Lower leg skin (tissue), 4 donors: ENCODE results near the gene ARHGEF39. TPM values are rescaled to one million over a fixed set of nuclear protein-coding genes. Genes with fewer than 3 reads are reported as not detected.
A peak's percentile ranks its signal among the peaks of the same experiment; 100 is the strongest.

Experiments used
- DNase-seq, 2 donors: peaks; one replicate each; pipeline ENCODE4 v3.0.0-alpha.2; 2019; ENCODE audit warnings: low spot score in 2 of 2
- H3K4me3 ChIP-seq: fragments of 200-600 bp; sonication (generic); 2 replicates; pipeline ENCODE4 v1.5.1; 2017; ENCODE audit warnings: mild to moderate bottlenecking, low read depth; ENCODE audit not compliant: poor library complexity, severe bottlenecking
- POLR2A ChIP-seq, 2 donors: fragments of 450-650 bp; IDR thresholded peaks; one replicate each; pipeline ENCODE4 v1.6.1; 2016 to 2017; ENCODE audit warnings: antibody characterized with exemption in 2 of 2, mild to moderate bottlenecking in 1 of 2, moderate library complexity in 1 of 2
- WGBS, 2 donors: methylation state at CpG; one replicate each; pipeline ENCODE4 v1.1.5; 2018; 5-methylcytosine and 5-hydroxymethylcytosine counted together
- intact Hi-C: fragments of 100-400 bp; cut with DNase I; formaldehyde crosslinking; loops from one replicate; pipeline ENCODE4 v1.15.0; 2023; ENCODE audit warnings: low total_unique reads
- total RNA-seq, 4 donors: library from RNA; depleted of rRNA; stranded (reverse); fragments of >200 nt; gene quantifications; one replicate each; pipeline ENCODE4 v1.1.0, GENCODE V29; 2016
- TF ChIP-seq, protein P1 (sequence below), 3 donors: fragments of 450-650 bp; IDR thresholded peaks; one replicate each; pipeline ENCODE4 v1.5.1; 2016; ENCODE audit warnings: antibody characterized with exemption in 3 of 3, mild to moderate bottlenecking in 3 of 3, moderate library complexity in 2 of 3

The ARHGEF39 gene
- total RNA-seq, 4 donors from 2014 or later = 0.32 to 7.6 (median 0.86) TPM

DNA sequence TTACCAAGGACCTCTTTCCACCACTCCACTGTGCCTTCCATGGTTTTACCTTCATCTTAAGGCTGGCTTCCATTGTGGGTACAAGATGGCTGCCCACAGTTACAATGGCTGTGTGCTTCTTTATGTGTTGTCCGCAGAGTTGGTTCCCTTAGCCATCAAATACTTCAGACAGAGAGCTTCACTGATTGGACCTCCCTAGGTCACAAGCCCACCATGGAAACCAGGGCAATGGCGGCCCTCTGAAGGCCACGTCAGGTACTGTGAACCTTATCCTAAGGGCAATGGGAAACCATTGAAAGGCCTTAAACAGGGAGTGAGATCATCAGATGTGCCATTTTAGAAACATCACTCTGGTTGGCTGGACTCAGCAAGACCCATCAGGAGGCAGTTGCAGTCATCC, 2.9 kb upstream of the ARHGEF39 start:
- intact Hi-C loops = no loop called here
- DNase-seq = no peak
- 93 to 95% methylated on average over 3 of the region's 3 CpGs for WGBS, 2 donors
- no peak overlapping the region for H3K4me3 ChIP-seq
- TF ChIP-seq, protein P1, sequence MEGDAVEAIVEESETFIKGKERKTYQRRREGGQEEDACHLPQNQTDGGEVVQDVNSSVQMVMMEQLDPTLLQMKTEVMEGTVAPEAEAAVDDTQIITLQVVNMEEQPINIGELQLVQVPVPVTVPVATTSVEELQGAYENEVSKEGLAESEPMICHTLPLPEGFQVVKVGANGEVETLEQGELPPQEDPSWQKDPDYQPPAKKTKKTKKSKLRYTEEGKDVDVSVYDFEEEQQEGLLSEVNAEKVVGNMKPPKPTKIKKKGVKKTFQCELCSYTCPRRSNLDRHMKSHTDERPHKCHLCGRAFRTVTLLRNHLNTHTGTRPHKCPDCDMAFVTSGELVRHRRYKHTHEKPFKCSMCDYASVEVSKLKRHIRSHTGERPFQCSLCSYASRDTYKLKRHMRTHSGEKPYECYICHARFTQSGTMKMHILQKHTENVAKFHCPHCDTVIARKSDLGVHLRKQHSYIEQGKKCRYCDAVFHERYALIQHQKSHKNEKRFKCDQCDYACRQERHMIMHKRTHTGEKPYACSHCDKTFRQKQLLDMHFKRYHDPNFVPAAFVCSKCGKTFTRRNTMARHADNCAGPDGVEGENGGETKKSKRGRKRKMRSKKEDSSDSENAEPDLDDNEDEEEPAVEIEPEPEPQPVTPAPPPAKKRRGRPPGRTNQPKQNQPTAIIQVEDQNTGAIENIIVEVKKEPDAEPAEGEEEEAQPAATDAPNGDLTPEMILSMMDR (IDR thresholded peaks at IDR 0.05) = no peak
- no peak for TF ChIP-seq POLR2A (IDR thresholded peaks at IDR 0.05)

DNA sequence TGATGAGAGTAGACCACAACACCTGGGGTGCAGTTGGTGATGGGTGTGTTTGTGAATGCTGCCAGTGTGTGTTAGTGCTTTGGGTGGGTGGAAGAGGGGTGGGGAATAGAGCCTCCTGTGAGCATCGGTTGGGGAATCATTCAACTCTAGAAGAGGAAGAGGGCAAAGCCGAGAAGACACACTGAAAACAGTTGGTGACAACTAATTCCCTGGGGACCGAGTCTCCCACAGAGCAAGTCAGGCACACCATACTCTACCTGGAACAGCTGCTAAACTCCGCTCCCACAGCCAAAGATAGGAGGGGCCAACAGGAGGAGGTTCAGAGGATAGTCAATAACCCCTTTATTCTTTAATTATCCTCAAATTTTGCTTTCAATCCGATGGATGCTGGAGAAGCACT, 1.6 kb upstream of the ARHGEF39 start:
- 90 to 94% methylated on average over 5 of the region's 5 CpGs for WGBS, 2 donors
- TF ChIP-seq, protein P1 (IDR thresholded peaks at IDR 0.05) = no peak
- TF ChIP-seq POLR2A (IDR thresholded peaks at IDR 0.05) = no peak
- no peak for DNase-seq
- H3K4me3 ChIP-seq = no peak overlapping the region
- intact Hi-C loops = no loop called here

DNA sequence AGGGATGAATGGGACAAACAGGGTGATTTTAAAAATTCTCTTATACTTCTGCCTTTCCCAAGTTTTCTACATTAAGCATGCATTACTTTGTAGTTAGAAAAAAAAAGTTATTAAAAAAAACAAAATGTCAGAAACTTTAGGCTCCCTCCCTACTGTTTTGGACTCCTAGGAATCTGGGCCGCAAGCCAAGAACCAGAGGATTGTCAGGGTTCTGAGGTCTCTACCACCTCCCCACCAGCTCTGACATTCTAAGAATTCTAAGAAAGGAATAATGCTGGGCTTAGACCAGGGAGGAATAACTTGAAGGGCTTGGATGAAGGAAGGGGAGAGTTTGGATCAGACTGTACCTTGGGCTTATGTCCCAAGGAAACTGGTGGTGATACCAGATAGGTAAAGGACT, 1.1 kb upstream of the ARHGEF39 start:
- TF ChIP-seq POLR2A (IDR thresholded peaks at IDR 0.05) = no peak
- TF ChIP-seq, protein P1 (IDR thresholded peaks at IDR 0.05) = no peak
- no peak overlapping the region for H3K4me3 ChIP-seq
- DNase-seq = no peak
- 74 to 87% methylated on average over 1 of the region's 1 CpG for WGBS, 2 donors
- intact Hi-C loops = no loop called here

DNA sequence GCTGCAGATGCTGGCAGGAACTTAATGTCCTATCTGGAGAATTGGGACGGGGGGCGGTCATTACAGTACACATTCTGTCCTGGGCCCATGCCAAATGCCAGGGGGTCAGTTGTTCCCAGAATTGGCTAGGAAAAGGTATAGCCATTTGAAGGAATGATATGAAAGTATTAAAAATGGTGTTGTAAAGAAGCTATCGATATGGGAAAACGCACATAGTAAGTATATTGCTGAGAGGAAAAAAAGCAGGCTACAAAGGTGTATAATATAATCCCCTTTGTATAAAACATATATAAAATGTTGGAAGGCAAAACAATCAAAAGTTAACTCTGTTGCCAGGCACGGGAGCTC, 450 bp upstream of the ARHGEF39 start:
- TF ChIP-seq, protein P1 (IDR thresholded peaks at IDR 0.05) = no peak
- no peak for TF ChIP-seq POLR2A (IDR thresholded peaks at IDR 0.05)
- no peak for DNase-seq
- WGBS, 2 donors = 8 to 11% methylated on average over 5 of the region's 5 CpGs
- intact Hi-C loops = no loop called here
- H3K4me3 ChIP-seq = peak overlapping the region; percentile 11

DNA sequence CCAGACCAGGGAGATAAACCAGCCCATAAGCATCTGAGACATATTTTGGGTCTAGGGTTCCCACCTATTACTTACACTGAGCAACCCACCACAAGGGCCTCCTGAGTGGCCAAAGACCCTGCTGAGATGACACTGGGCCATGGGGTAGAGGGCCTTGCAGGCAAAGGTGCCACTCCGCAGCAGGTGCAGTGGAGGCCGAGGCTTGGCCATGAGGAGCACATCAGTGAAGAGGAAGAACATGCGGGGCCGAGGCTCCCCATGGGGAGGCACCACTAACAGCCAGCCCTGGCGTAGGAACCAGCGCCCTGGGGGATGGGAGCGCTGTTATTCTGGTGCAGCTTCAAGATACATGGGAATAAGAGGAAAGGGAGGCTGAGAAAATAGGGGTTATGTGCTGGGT, 2.6 kb downstream of the ARHGEF39 start:
- no peak overlapping the region for H3K4me3 ChIP-seq
- no peak for DNase-seq
- intact Hi-C loops = no loop called here
- TF ChIP-seq POLR2A (IDR thresholded peaks at IDR 0.05) = no peak
- TF ChIP-seq, protein P1 (IDR thresholded peaks at IDR 0.05) = no peak
- 85 to 88% methylated on average over 7 of the region's 7 CpGs for WGBS, 2 donors

DNA sequence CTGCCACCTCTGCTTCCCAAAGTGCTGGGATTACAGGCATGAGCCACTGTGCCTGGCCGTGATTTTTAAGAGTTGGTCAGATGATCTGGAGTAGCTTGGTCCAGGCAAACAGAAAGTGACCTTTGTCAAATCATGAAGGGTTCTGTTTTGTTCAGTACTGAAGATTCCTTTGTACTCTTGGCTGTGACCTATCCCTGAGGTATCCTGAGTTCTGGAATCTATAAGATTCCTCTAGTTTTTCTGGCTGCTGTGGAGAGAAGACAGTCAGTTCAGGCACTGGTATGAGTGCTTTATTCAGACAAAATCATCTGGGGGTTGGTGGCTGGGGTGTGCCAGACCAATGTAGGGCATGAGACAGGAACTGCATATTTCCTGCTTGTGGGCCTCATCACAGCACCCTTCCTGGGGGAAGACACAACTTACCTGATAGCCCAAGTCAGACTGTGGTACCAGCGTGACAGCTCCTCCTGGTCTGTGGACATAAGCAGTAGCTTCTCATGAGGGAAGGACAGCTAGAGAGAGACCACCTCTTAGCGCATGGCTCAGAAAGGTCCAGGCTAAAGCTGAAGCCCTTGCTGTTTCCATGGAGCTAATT, 3.1 kb downstream of the ARHGEF39 start:
- WGBS, 2 donors = 64 to 67% methylated on average over 3 of the region's 3 CpGs

More for the DNA sequence above, 3.1 kb downstream of the ARHGEF39 start:
- no peak for DNase-seq
- H3K4me3 ChIP-seq = no peak overlapping the region
- TF ChIP-seq, protein P1 (IDR thresholded peaks at IDR 0.05) = no peak
- TF ChIP-seq POLR2A (IDR thresholded peaks at IDR 0.05) = no peak
- intact Hi-C loops = no loop called here
